SK-N-SH treated with all-trans-retinoic acid at 6 μM for 48 hours (cell line): ENCODE data around the gene ZNF584.

Experiments used
- ARNTL ChIP-seq: fragments of 450-650 bp; formaldehyde crosslinking; IDR thresholded peaks from 2 replicates; pipeline ENCODE4 v1.5.0; 2020; ENCODE audit warnings: low read depth, mild to moderate bottlenecking, moderate library complexity, borderline replicate concordance
- ISL1 ChIP-seq: fragments of 250-450 bp; sonication (Bioruptor Pico); IDR thresholded peaks from 2 replicates; pipeline ENCODE4 v2.1.2; 2022; ENCODE audit warnings: mild to moderate bottlenecking, moderate library complexity
- RARB ChIP-seq: fragments of 250-450 bp; sonication (Bioruptor Pico); IDR thresholded peaks from 2 replicates; pipeline ENCODE4 v1.8.0; 2021; ENCODE audit warnings: mild to moderate bottlenecking, moderate library complexity
- SNAI2 ChIP-seq: fragments of 250-450 bp; sonication (Bioruptor Pico); IDR thresholded peaks from 2 replicates; pipeline ENCODE4 v1.5.0; 2020; ENCODE audit warnings: mild to moderate bottlenecking, moderate library complexity
- TOX ChIP-seq: fragments of 250-450 bp; sonication (Bioruptor Pico); IDR thresholded peaks from 2 replicates; pipeline ENCODE4 v1.8.0; 2021; ENCODE audit warnings: mild to moderate bottlenecking, moderate library complexity, borderline replicate concordance
- ZFP3 ChIP-seq: fragments of 250-450 bp; sonication (Bioruptor Pico); IDR thresholded peaks from 2 replicates; pipeline ENCODE4 v1.5.0; 2020; ENCODE audit warnings: mild to moderate bottlenecking, moderate library complexity
- ZFP30 ChIP-seq: fragments of 450-650 bp; formaldehyde crosslinking; IDR thresholded peaks from 2 replicates; pipeline ENCODE4 v1.5.0; 2022; ENCODE audit warnings: mild to moderate bottlenecking, moderate library complexity
- TF ChIP-seq, protein P1 (sequence below): fragments of 250-450 bp; sonication (Bioruptor Pico); IDR thresholded peaks from 2 replicates; pipeline ENCODE4 v1.8.0; 2020; ENCODE audit warnings: mild to moderate bottlenecking, moderate library complexity, borderline replicate concordance

GRCh38 chr19:58409010-58409790 is 751 bp downstream of the ZNF584 start:
- TF ChIP-seq ARNTL (CRISPR knock-in tag) = no peak
- TF ChIP-seq TOX (CRISPR knock-in tag) = no peak
- TF ChIP-seq RARB = no peak
- no peak for TF ChIP-seq SNAI2 (CRISPR knock-in tag)
- TF ChIP-seq, protein P1, sequence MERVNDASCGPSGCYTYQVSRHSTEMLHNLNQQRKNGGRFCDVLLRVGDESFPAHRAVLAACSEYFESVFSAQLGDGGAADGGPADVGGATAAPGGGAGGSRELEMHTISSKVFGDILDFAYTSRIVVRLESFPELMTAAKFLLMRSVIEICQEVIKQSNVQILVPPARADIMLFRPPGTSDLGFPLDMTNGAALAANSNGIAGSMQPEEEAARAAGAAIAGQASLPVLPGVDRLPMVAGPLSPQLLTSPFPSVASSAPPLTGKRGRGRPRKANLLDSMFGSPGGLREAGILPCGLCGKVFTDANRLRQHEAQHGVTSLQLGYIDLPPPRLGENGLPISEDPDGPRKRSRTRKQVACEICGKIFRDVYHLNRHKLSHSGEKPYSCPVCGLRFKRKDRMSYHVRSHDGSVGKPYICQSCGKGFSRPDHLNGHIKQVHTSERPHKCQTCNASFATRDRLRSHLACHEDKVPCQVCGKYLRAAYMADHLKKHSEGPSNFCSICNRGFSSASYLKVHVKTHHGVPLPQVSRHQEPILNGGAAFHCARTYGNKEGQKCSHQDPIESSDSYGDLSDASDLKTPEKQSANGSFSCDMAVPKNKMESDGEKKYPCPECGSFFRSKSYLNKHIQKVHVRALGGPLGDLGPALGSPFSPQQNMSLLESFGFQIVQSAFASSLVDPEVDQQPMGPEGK (CRISPR knock-in tag) = no peak
- no peak for TF ChIP-seq ZFP30 (CRISPR knock-in tag)
- TF ChIP-seq ISL1 (CRISPR knock-in tag) = no peak
- TF ChIP-seq ZFP3 = no peak
